ENCODE measurements around the gene AK4. TPM values are rescaled to one million over a fixed set of nuclear protein-coding genes. Genes with fewer than 3 reads are reported as not detected.
A peak's percentile ranks its signal among the peaks of the same experiment; 100 is the strongest.

AK4 gene
- total RNA-seq, 6 experiments from 2014 or later: 108 to 171 (median 123) TPM

DNA sequence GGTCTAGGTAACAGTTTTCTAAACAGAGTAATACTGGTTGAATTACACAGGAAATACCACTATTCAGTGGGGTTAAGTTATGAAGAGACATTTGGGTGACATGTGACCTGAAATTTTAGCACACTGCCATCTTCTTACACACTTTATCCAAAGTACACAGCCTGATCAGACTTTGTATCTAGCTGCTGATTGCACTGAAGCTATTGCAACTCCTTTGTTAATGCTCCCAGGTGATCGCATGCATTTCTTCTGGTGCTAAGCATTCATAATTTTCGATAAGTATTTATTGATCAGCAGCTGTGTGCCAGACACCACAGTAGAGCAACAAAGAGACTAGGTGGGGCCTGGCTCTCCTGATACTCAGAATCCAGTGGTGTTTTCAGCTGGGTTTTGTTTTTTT lies 52.4 kb downstream of the AK4 start:
- Histone ChIP-seq H3K27me3 (no peaks in the 10 kb centered on the region), H3K36me3 (no peaks in the 10 kb centered on the region), H3K4me3 (peak overlapping the region in 1 of 3 donors; percentile 15), H3K4me1 (peaks cover 0 to 52% (median 18%) of the 10 kb centered on the region in 4 donors), H3K27ac (peak overlapping the region; percentile 60 to 94 (median 79)), H3K9me3 (no peaks in the 10 kb centered on the region)
- ATAC-seq (peak; percentile 69 to 85 (median 80)), DNase-seq (peak in 1 of 3 donors; percentile 64)
- WGBS (ENCODE audit: insufficient coverage, low coverage, low lambda C conversion rate, missing lambda C conversion rate): 28% methylated on average over 2 of the region's 2 CpGs
- TF ChIP-seq CTCF (IDR thresholded peaks at IDR 0.05) (no peak), POLR2A (IDR thresholded peaks at IDR 0.05) (peak; percentile 20)
- intact Hi-C loops (cut with DNase I): loop anchor here in 1 of 2 donors (10.0 kb wide), 1 partner anchor 136 kb away; no protein-coding TSS in a partner anchor

- WGBS (ENCODE audit: insufficient coverage, low coverage, low lambda C conversion rate, missing lambda C conversion rate): 55% methylated on average over 2 of the region's 2 CpGs
- Histone ChIP-seq H3K4me3 (no peak overlapping the region), H3K27me3 (no peaks in the 10 kb centered on the region), H3K4me1 (peaks cover 0 to 34% (median 7%) of the 10 kb centered on the region in 4 donors), H3K27ac (no peak overlapping the region), H3K36me3 (no peaks in the 10 kb centered on the region), H3K9me3 (no peaks in the 10 kb centered on the region)
- no peak for DNase-seq
- ATAC-seq: no peak
- intact Hi-C loops (cut with DNase I): loop anchor here in 1 of 2 donors (10.0 kb wide), 1 partner anchor 142 kb away; no protein-coding TSS in a partner anchor
- no peak for TF ChIP-seq POLR2A (IDR thresholded peaks at IDR 0.05)
- TF ChIP-seq CTCF (IDR thresholded peaks at IDR 0.05): no peak
Observed at GRCh38 chr1:65206836-65207235, 58.8 kb downstream of the AK4 start.

DNA sequence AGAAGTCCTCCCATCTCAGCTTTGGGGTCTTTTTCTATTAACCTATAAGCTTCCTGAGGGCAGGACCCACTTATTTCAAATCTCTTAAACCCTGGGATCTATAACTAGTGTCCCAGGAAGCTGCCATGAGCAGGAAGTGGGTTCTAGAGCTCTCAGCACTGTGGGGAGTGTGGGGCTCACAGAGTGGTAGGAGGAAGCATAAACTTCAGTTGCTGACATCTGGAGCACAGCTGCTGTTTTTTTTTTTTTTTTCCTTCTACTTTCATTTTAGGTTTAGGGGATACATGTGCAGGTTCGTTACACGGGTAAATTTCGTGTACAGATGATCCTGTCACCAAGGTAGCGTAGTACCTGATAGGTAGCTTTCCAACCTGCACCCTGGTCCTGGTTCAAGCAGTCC lies 59.3 kb downstream of the AK4 start:
- DNase-seq: no peak
- intact Hi-C loops (cut with DNase I): loop anchor here in 1 of 2 donors (10.0 kb wide), 1 partner anchor 143 kb away; no protein-coding TSS in a partner anchor
- Histone ChIP-seq H3K4me1 (peaks cover 0 to 31% (median 7%) of the 10 kb centered on the region in 4 donors), H3K4me3 (no peak overlapping the region), H3K27me3 (no peaks in the 10 kb centered on the region), H3K36me3 (no peaks in the 10 kb centered on the region), H3K9me3 (no peaks in the 10 kb centered on the region), H3K27ac (no peak overlapping the region)
- no peak for TF ChIP-seq CTCF (IDR thresholded peaks at IDR 0.05)
- no peak for ATAC-seq
- WGBS (ENCODE audit: insufficient coverage, low coverage, low lambda C conversion rate, missing lambda C conversion rate): 73% methylated on average over 4 of the region's 4 CpGs

DNA sequence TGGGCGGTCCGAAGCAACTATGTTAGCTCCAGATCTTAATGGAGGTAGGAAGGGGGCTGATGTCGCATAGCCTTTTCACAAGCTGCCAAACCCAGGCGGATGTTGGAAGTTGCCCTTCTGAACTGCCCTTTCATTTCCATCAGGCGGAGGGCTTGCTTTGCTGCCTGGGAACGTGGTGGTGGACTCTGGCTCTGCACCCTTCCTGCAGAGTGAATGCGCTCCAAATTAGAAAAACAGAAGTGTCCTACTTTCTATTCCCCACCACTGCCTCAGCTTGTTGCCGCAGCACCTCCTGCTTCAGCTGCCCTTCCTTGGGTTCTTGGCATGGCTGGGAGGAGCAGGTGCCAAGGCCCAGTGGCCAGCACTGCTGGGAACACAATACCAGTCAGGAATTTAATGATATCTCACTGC lies 60.6 kb downstream of the AK4 start:
- Histone ChIP-seq H3K36me3 (no peaks in the 10 kb centered on the region), H3K4me3 (peak overlapping the region in 1 of 3 donors; percentile 17), H3K27me3 (no peaks in the 10 kb centered on the region), H3K27ac (peak overlapping the region in 2 of 3 donors; percentile 37 to 70), H3K9me3 (no peaks in the 10 kb centered on the region), H3K4me1 (peaks cover 0 to 23% (median 7%) of the 10 kb centered on the region in 4 donors)
- peak; percentile 80 to 93 (median 89) for ATAC-seq
- 41% methylated on average over 5 of the region's 8 CpGs for WGBS (ENCODE audit: insufficient coverage, low coverage, low lambda C conversion rate, missing lambda C conversion rate)
- intact Hi-C loops (cut with DNase I): loop anchor here in 1 of 2 donors (10.0 kb wide), 1 partner anchor 144 kb away; no protein-coding TSS in a partner anchor
- peak; percentile 46 to 89 (median 76) for DNase-seq
- TF ChIP-seq CTCF (IDR thresholded peaks at IDR 0.05) (peak in 2 of 4 donors; percentile 14 to 46), POLR2A (IDR thresholded peaks at IDR 0.05) (peak; percentile 22)
